MM.1S (cell line): ENCODE measurements around the gene ACHE.

Source experiments
- DNase-seq: peaks from one replicate; pipeline ENCODE4 v3.0.0-alpha.2; 2015
- H2AFZ ChIP-seq: fragments of 300-600 bp; sonication (generic); 2 replicates; pipeline ENCODE4 v1.6.0; 2016; ENCODE audit warnings: antibody characterized with exemption, low read length
- H3F3A ChIP-seq: fragments of 300-600 bp; sonication (generic); 2 replicates; pipeline ENCODE4 v1.6.1; 2016; ENCODE audit warnings: mild to moderate bottlenecking, antibody characterized with exemption, low read length, moderate library complexity, mixed read lengths; ENCODE audit not compliant: insufficient read depth
- H3K27ac ChIP-seq: fragments of 300-600 bp; sonication (generic); 2 replicates; pipeline ENCODE4 v1.5.1; 2016; ENCODE audit warnings: mild to moderate bottlenecking, low read length
- H3K27me3 ChIP-seq: fragments of 300-600 bp; sonication (generic); replicated peaks from 2 replicates; pipeline ENCODE4 v1.6.0; 2016; ENCODE audit warnings: low read length; ENCODE audit not compliant: insufficient read depth
- H3K36me3 ChIP-seq: fragments of 300-600 bp; sonication (generic); replicated peaks from 2 replicates; pipeline ENCODE4 v1.6.1; 2016; ENCODE audit warnings: mild to moderate bottlenecking, low read length, mixed read lengths; ENCODE audit not compliant: insufficient read depth
- H3K4me1 ChIP-seq: fragments of 300-600 bp; sonication (generic); 2 replicates; pipeline ENCODE4 v1.6.1; 2016; ENCODE audit warnings: low read length, mixed read lengths
- H3K4me2 ChIP-seq: fragments of 300-600 bp; sonication (generic); 2 replicates; pipeline ENCODE4 v1.6.0; 2016; ENCODE audit warnings: low read depth, low read length
- H3K4me3 ChIP-seq: fragments of 300-600 bp; sonication (generic); 2 replicates; pipeline ENCODE4 v1.5.1; 2016; ENCODE audit warnings: low read length, mixed read lengths
- H3K79me2 ChIP-seq: fragments of 300-600 bp; sonication (generic); 2 replicates; pipeline ENCODE4 v1.6.1; 2016; ENCODE audit warnings: mixed run types, low read length, mixed read lengths
- H3K9ac ChIP-seq: fragments of 300-600 bp; sonication (generic); 2 replicates; pipeline ENCODE4 v1.6.1; 2016; ENCODE audit warnings: low read length, mixed read lengths
- H3K9me2 ChIP-seq: fragments of 300-600 bp; sonication (generic); replicated peaks from 2 replicates; pipeline ENCODE4 v1.6.1; 2016; ENCODE audit warnings: mild to moderate bottlenecking, low read length, mixed read lengths; ENCODE audit not compliant: insufficient read depth
- H3K9me3 ChIP-seq: fragments of 300-600 bp; sonication (generic); replicated peaks from 2 replicates; pipeline ENCODE4 v1.6.1; 2016; ENCODE audit warnings: mild to moderate bottlenecking, low read length, mixed read lengths; ENCODE audit not compliant: insufficient read depth
- H4K20me1 ChIP-seq: fragments of 300-600 bp; sonication (generic); 2 replicates; pipeline ENCODE4 v1.6.1; 2016; ENCODE audit warnings: mild to moderate bottlenecking, low read length, moderate library complexity, mixed read lengths; ENCODE audit not compliant: insufficient read depth
- CTCF ChIP-seq: fragments of 300-600 bp; sonication (generic); IDR thresholded peaks from 2 replicates; pipeline ENCODE4 v1.5.1; 2016; ENCODE audit warnings: antibody characterized with exemption, low read length, mixed read lengths
- EZH2 ChIP-seq: fragments of 300-600 bp; sonication (generic); optimal IDR thresholded peaks from 2 replicates; pipeline ENCODE3; 2017; ENCODE audit warnings: low read depth, mild to moderate bottlenecking, antibody characterized with exemption, low read length, mixed read lengths
- EZH2phosphoT487 ChIP-seq: fragments of 300-600 bp; sonication (generic); IDR thresholded peaks from 2 replicates; pipeline ENCODE4 v1.6.1; 2018; ENCODE audit warnings: antibody characterized with exemption, low read length

Gene ACHE

GRCh38 chr7:100874577-100875355 lies 20.9 kb downstream of the ACHE start, which contains the start of gene SRRT:
TSS of gene SRRT (plus strand) at chr7:100875103. CDS start at chr7:100875591, 488 bp downstream.
- no peaks in the 10 kb centered on the region for H3K9me3 ChIP-seq
- DNase-seq, result peak; percentile 99
- no peaks in the 10 kb centered on the region for H3K36me3 ChIP-seq
- peak within 1 kb of the TSS; percentile 83 for H3K27ac ChIP-seq
- peaks cover 48% of the 10 kb centered on the region for H3K79me2 ChIP-seq
- H4K20me1 ChIP-seq, result no peaks in the 10 kb centered on the region
- no peaks in the 10 kb centered on the region for H3K27me3 ChIP-seq
- peaks cover 11% of the 10 kb centered on the region; the same call in 1 of the 2 replicates for H3K4me1 ChIP-seq
- no peaks in the 10 kb centered on the region for H3K9me2 ChIP-seq
- H3K9ac ChIP-seq, result peak within 1 kb of the TSS; percentile 96
- H3K4me3 ChIP-seq, result peak within 1 kb of the TSS; percentile 97
- TF ChIP-seq EZH2phosphoT487, result no peak
- TF ChIP-seq CTCF, result no peak
- no peak for TF ChIP-seq EZH2
- 0 out of 2 replicates have a peak, but pooled peaks cover 3% of the 10 kb centered on the region for H3F3A ChIP-seq
- peak within 1 kb of the TSS; percentile 92 for H2AFZ ChIP-seq
- H3K4me2 ChIP-seq, result peak within 1 kb of the TSS; percentile 95

GRCh38 chr7:100874300-100874576 lies 21.4 kb downstream of the ACHE start:
- no peaks in the 10 kb centered on the region for H3K9me3 ChIP-seq
- no peak overlapping the region for H3K27ac ChIP-seq
- no peak for DNase-seq
- peaks cover 11% of the 10 kb centered on the region; the same call in 1 of the 2 replicates for H3K4me1 ChIP-seq
- no peaks in the 10 kb centered on the region for H3K9me2 ChIP-seq
- peaks cover 43% of the 10 kb centered on the region for H3K79me2 ChIP-seq
- H2AFZ ChIP-seq, result peak overlapping the region; percentile 92
- TF ChIP-seq CTCF (no peak), EZH2phosphoT487 (no peak), EZH2 (no peak)
- no peaks in the 10 kb centered on the region for H3K27me3 ChIP-seq
- no peaks in the 10 kb centered on the region for H3K36me3 ChIP-seq
- peak overlapping the region; percentile 96; the same call in 1 of the 2 replicates for H3K9ac ChIP-seq
- H4K20me1 ChIP-seq, result no peaks in the 10 kb centered on the region
- peak overlapping the region; percentile 70 for H3K4me2 ChIP-seq
- 0 out of 2 replicates have a peak, but pooled peaks cover 3% of the 10 kb centered on the region for H3F3A ChIP-seq
- peak overlapping the region; percentile 97 for H3K4me3 ChIP-seq

- Histone ChIP-seq H3K27me3 (no peaks in the 10 kb centered on the region), H3K36me3 (no peaks in the 10 kb centered on the region), H3K79me2 (peaks cover 38% of the 10 kb centered on the region), H3K9me3 (no peaks in the 10 kb centered on the region), H3K4me3 (no peak overlapping the region), H3K4me1 (peaks cover 11% of the 10 kb centered on the region; the same call in 1 of the 2 replicates), H4K20me1 (no peaks in the 10 kb centered on the region), H3K9ac (no peak overlapping the region), H3K27ac (no peak overlapping the region), H3F3A (0 out of 2 replicates have a peak, but pooled peaks cover 3% of the 10 kb centered on the region), H2AFZ (peak overlapping the region; percentile 92), H3K9me2 (no peaks in the 10 kb centered on the region), H3K4me2 (no peak overlapping the region; the same call in 1 of the 2 replicates)
- DNase-seq, result no peak
- TF ChIP-seq EZH2phosphoT487 (no peak), EZH2 (no peak), CTCF (no peak)
These were observed 21.9 kb downstream of the ACHE start for GRCh38 chr7:100873599-100874299.
